ENCODE data around the gene SART3. TPM values are rescaled to one million over a fixed set of nuclear protein-coding genes. Genes with fewer than 3 reads are reported as not detected.

Gene SART3
- total and polyA plus RNA-seq, 8 donors: 35.1 to 81.7 (median 64.3) TPM

DNA sequence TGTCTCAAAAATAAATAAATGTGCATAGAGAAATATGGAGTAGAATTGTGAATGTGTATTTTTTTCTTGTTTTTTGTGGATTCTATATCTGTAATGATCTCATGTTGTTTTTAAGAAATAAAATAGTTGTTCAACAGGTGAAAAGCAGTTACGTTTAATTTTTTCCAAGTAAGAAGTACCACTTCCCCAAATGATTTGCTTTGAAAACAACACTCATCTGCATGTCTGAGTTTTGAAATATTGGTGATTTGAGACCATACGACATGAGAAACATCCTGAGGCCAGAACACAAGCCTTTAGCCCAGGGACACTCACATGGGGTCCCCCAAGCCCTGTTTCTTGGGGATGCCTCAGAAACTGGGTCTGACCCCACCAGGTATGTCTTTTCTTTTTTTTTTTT lies 50.1 kb downstream of the SART3 start:
- no peak overlapping the region for H3K27ac ChIP-seq
- no peaks in the 10 kb centered on the region for H3K9me3 ChIP-seq
- H3K27me3 ChIP-seq: no peaks in the 10 kb centered on the region
- no peak overlapping the region for H3K4me3 ChIP-seq
- intact Hi-C loops (cut with DNase I): no loop called here
- TF ChIP-seq, protein P1, sequence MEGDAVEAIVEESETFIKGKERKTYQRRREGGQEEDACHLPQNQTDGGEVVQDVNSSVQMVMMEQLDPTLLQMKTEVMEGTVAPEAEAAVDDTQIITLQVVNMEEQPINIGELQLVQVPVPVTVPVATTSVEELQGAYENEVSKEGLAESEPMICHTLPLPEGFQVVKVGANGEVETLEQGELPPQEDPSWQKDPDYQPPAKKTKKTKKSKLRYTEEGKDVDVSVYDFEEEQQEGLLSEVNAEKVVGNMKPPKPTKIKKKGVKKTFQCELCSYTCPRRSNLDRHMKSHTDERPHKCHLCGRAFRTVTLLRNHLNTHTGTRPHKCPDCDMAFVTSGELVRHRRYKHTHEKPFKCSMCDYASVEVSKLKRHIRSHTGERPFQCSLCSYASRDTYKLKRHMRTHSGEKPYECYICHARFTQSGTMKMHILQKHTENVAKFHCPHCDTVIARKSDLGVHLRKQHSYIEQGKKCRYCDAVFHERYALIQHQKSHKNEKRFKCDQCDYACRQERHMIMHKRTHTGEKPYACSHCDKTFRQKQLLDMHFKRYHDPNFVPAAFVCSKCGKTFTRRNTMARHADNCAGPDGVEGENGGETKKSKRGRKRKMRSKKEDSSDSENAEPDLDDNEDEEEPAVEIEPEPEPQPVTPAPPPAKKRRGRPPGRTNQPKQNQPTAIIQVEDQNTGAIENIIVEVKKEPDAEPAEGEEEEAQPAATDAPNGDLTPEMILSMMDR (IDR thresholded peaks at IDR 0.05): no peak
- peaks cover 3 to 9% of the 10 kb centered on the region in 2 donors for H3K4me1 ChIP-seq
- ATAC-seq (no peak), DNase-seq (no peak)
- H3K36me3 ChIP-seq: no peaks in the 10 kb centered on the region

DNA sequence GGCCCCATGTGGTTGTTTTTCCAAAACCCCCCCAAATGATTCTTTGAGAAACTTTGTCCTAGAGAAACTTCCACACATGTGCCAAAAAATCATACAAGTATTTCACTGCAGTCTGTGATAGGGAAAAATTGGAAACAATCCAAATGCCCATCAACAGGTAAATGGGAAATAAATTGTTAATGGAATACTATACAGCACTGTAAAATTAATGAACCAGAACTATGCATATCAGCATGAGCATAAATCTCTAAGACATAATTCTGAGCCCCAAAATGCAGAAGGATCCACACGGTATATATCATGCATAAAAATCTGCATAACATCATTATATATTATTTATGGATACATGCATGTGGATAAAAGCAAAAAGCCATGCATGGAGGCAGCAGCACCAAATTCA lies 51.2 kb downstream of the SART3 start:
- no peak for ATAC-seq
- Histone ChIP-seq H3K27ac (no peak overlapping the region), H3K4me1 (peaks cover 0 to 6% of the 10 kb centered on the region in 2 donors), H3K36me3 (no peaks in the 10 kb centered on the region), H3K27me3 (no peaks in the 10 kb centered on the region), H3K4me3 (no peak overlapping the region), H3K9me3 (no peaks in the 10 kb centered on the region)
- intact Hi-C loops (cut with DNase I): no loop called here
- TF ChIP-seq, protein P1 (IDR thresholded peaks at IDR 0.05): no peak
- DNase-seq: no peak

DNA sequence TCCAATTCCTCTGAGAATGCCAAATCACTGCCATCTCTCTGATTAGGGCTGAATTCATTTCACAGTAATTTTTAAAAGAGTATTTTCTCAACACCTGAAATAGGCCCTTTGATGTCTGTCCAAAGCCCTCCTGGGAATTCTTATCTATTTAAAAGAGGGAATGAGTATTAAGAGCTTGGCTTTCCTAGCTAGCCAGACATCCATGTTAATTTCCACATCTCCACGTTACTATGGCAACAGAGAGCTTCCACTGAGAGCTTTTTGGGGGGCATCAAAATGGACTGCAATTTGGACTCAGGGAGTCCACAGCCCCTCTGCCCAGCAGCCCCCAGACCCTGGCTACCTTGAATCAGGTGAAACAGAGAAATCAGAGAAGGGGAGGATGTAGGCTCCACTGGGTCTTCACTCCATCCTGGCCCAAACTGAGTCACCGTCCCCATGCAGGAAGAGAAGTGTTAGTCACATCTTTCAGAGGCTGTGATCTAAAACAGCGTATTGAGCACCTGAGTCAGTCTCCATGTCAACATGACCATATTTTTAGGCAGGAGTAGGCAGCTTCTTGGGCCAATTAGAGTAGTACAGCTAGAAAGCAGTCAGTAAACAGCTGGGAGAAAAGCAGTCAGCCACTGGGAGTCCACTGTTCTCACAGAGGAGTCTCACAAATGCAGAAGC lies 52.9 kb downstream of the SART3 start:
- H3K27ac ChIP-seq: no peak overlapping the region
- DNase-seq (no peak), ATAC-seq (no peak)
- H3K9me3 ChIP-seq: peaks cover 0 to 9% of the 10 kb centered on the region in 2 donors
- no peaks in the 10 kb centered on the region for H3K4me1 ChIP-seq
- TF ChIP-seq, protein P1 (IDR thresholded peaks at IDR 0.05): no peak
- H3K4me3 ChIP-seq: no peak overlapping the region
- H3K36me3 ChIP-seq: no peaks in the 10 kb centered on the region
- intact Hi-C loops (cut with DNase I): no loop called here
- no peaks in the 10 kb centered on the region for H3K27me3 ChIP-seq

DNA sequence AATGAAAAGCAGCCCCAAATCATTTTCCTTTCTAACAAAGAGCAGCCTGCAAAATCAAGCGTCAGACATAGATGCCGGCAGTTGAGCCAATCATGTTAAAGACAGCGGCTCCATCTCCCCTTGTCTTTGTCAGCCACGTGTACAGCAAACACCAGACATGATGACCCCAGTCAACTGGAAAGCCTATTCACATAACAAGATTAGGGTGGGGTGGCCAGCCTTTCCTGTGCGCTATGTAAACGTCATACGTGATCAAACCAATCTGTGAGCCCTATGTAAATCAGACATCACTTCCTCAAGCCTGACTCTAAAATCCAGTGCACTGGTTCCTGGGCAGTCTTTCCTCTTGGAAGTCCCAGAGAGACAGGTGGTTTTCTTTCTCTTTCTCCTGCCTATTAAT lies 55.8 kb downstream of the SART3 start:
- Histone ChIP-seq H3K4me1 (no peaks in the 10 kb centered on the region), H3K4me3 (no peak overlapping the region), H3K36me3 (no peaks in the 10 kb centered on the region), H3K27me3 (peaks cover 0 to 3% of the 10 kb centered on the region in 2 donors), H3K9me3 (peaks cover 0 to 17% of the 10 kb centered on the region in 2 donors), H3K27ac (no peak overlapping the region)
- ATAC-seq (no peak), DNase-seq (no peak)
- TF ChIP-seq, protein P1 (IDR thresholded peaks at IDR 0.05): no peak
- intact Hi-C loops (cut with DNase I): no loop called here

DNA sequence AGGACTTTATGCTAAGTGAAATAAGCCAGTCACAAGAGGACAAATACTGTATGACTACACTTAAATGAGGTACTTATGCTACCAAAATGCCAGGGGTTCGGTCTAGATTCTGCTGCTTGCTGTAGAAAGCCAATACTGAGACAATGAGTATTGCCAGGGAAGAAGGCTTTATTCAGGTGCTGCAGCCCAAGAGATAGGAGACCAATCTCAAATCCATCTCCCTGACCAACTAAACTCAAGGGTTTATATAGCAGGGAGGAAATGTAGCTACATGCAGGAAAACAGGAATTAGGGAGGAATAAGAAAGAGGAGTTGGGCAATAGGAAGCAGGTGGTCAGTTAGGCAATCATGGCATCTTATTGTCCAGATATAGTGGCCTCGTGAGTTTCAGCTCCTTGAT lies 58.1 kb downstream of the SART3 start:
- Histone ChIP-seq H3K4me1 (no peaks in the 10 kb centered on the region), H3K9me3 (peaks cover 0 to 17% of the 10 kb centered on the region in 2 donors), H3K36me3 (no peaks in the 10 kb centered on the region), H3K27me3 (peaks cover 0 to 7% of the 10 kb centered on the region in 2 donors), H3K4me3 (no peak overlapping the region), H3K27ac (no peak overlapping the region)
- no peak for DNase-seq
- ATAC-seq: no peak
- TF ChIP-seq, protein P1 (IDR thresholded peaks at IDR 0.05): no peak
- intact Hi-C loops (cut with DNase I): no loop called here
